ENCODE data around the gene EGFLAM. TPM values are rescaled to one million over a fixed set of nuclear protein-coding genes. Genes with fewer than 3 reads are reported as not detected.

EGFLAM gene
- total and polyA plus RNA-seq, 9 of the 15 experiments (the other 6 are each of a cell fraction or from before 2014, with no cell fraction given) = 0.09 to 2.5 (median 1.0) TPM

GRCh38 chr5:38467353-38468040 lies 209.1 kb downstream of the EGFLAM start (continued):
- TF ChIP-seq AFF4 (CRISPR knock-in tag; IDR thresholded peaks at IDR 0.05) = no peak

- Histone ChIP-seq H3K9me3 (replicated peaks; ENCODE audit: control insufficient read depth, insufficient read depth, low read depth, low read length) (no peaks in the 10 kb centered on the region), H3K9ac (ENCODE audit: insufficient read depth in 1 of 2, low read depth in 2 of 2, low read length in 2 of 2) (no peak overlapping the region), H3K79me2 (ENCODE audit: control insufficient read depth, insufficient read depth, low read length) (no peaks in the 10 kb centered on the region), H2AFZ (ENCODE audit: low read depth, low read length) (no peak overlapping the region), H4K20me1 (replicated peaks; ENCODE audit: control insufficient read depth, insufficient read depth, low read length) (no peaks in the 10 kb centered on the region), H3K27me3 (ENCODE audit: control insufficient read depth in 2 of 2, insufficient read depth in 2 of 2, low read length in 2 of 2) (peaks cover 14 to 64% of the 10 kb centered on the region in 2 experiments), H3K9me1 (ENCODE audit: control insufficient read depth, insufficient read depth, low read length) (no peaks in the 10 kb centered on the region), H3K27ac (ENCODE audit: extremely low read depth, low read depth, low read length) (no peak overlapping the region), H3K4me2 (ENCODE audit: insufficient read depth, low read length) (no peak overlapping the region), H3K4me3 (no peak overlapping the region), H3K36me3 (ENCODE audit: control insufficient read depth, insufficient read depth, low read length) (no peaks in the 10 kb centered on the region), H3K4me1 (replicated peaks in 1 of 2; ENCODE audit: control insufficient read depth in 2 of 2, insufficient read depth in 2 of 2, low read length in 2 of 2) (peaks cover 0 to 8% of the 10 kb centered on the region in 2 experiments; a peak in 2 of 5 replicates)
- TF ChIP-seq ZNF274 (IDR thresholded peaks at IDR 0.05; ENCODE audit: borderline replicate concordance, low read depth, low read length) = no peak
- no peak for TF ChIP-seq LARP7 (IDR thresholded peaks at IDR 0.05)
- no peak for TF ChIP-seq MYC (IDR thresholded peaks at IDR 0.05; ENCODE audit: low read depth, low read length)
- no peak for TF ChIP-seq MYC (CRISPR knock-in tag; IDR thresholded peaks at IDR 0.05; ENCODE audit: borderline replicate concordance, low read depth)
- no peak for TF ChIP-seq ZHX1 (conservative IDR thresholded peaks at IDR 0.05; ENCODE audit: low read length)
- 24% methylated on average over 12 of the region's 12 CpGs for WGBS (ENCODE audit: insufficient coverage, low coverage, missing lambda C conversion rate)
- FAIRE-seq (no peak), DNase-seq (ENCODE audit: extremely low read depth in 1 of 4, low spot score in 3 of 4) (no peak), ATAC-seq (no peak)
- in situ Hi-C loops (cut with MboI) = no loop called here
- ChIA-PET CTCF (ENCODE audit: low intra/inter-chr PET ratio) (no interaction called here), POLR2A (interaction anchor here (0.5 to 1.6 kb wide), 4 partner anchors 9 to 71 kb away, joined by 3 to 6 read pairs (median 4); no protein-coding TSS in a partner anchor)
- intact Hi-C loops (cut with micrococcal nuclease) = no loop called here
- no TSS peak for BruUV-seq (replicated peaks)
Observed at GRCh38 chr5:38468202-38468673, 209.9 kb downstream of the EGFLAM start.

Data from K562 (cell line).